Neutrophil (primary cell): ENCODE results near the gene ANGEL1.

Source experiments
- H3K27ac ChIP-seq: fragments of 200-600 bp; sonication (generic); 2 replicates; pipeline ENCODE4 v1.5.1; 2016; ENCODE audit warnings: mild to moderate bottlenecking, moderate library complexity
- H3K27me3 ChIP-seq: fragments of 200-600 bp; sonication (generic); 2 replicates; pipeline ENCODE4 v1.6.0; 2016; ENCODE audit warnings: mild to moderate bottlenecking
- H3K36me3 ChIP-seq: fragments of 200-600 bp; sonication (generic); 2 replicates; pipeline ENCODE4 v1.5.1; 2017
- H3K4me1 ChIP-seq, 2 experiments: fragments of 200-600 bp in 1 of 2; sonication (generic) in 1 of 2; 1 replicate in 1 of 2; 2 replicates in 1 of 2; pipeline versions ENCODE4 v1.5.1 to v1.6.1; 2013 to 2016; ENCODE audit warnings: low read depth in 1 of 2, low read length in 1 of 2, mild to moderate bottlenecking in 1 of 2, moderate library complexity in 1 of 2; ENCODE audit not compliant: control insufficient read depth in 1 of 2, insufficient read depth in 1 of 2
- H3K4me3 ChIP-seq, 2 experiments: fragments of 200-600 bp in 1 of 2; sonication (generic) in 1 of 2; 1 replicate in 1 of 2; 2 replicates in 1 of 2; pipeline ENCODE4 v1.5.1; 2013 to 2016; ENCODE audit warnings: low read depth in 1 of 2, low read length in 1 of 2, mild to moderate bottlenecking in 1 of 2, moderate library complexity in 1 of 2
- H3K9me3 ChIP-seq: fragments of 200-600 bp; sonication (generic); 2 replicates; pipeline ENCODE4 v1.5.1; 2016
- TF ChIP-seq, protein P1 (sequence below): fragments of 200-600 bp; sonication (generic); IDR thresholded peaks from 2 replicates; pipeline ENCODE4 v1.5.1; 2016; ENCODE audit warnings: antibody characterized with exemption

The ANGEL1 gene

DNA sequence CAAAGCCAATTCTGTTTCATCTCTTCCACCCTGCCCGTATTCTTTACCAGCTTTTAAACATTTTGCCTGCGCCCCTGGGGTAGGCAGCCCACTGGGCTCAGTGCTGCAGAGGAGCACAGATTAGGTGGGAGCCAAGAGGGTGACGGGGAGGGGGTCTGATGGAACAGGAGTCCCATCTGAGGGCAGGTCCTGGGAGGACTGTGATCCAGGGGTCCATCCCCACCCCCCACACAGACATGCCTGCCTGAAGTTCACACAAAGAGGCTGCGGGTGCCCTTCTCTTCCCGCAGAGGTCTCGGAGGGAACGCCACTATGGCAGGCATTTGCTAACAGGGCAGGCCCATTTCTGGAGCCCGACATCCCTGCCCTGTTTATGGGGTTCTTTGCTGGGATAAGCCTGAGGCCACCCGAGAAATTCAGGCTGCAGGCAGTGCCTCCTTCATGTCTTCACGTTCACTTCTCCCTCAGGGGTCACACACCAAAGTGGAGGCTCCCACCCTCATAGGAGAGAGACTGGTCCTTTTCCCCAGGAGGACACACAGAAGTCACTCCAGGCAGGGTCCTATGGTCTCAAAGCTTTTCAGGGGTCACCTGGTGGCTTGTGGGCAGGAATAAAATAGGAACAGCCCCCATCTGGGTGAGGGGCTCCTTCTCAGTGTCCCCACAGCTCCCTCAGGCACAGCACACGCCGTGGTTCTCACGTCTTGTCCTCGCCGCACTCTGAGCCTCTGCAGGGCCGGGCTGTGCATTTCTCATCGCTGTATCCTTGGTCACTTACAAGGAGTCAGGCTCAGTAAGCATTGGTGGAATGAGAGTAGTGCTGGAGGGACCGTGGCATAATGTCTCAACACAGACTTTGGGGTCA is 38.5 kb downstream of the ANGEL1 start:
- Histone ChIP-seq H3K27me3 (peaks cover 18% of the 10 kb centered on the region), H3K36me3 (no peaks in the 10 kb centered on the region), H3K27ac (no peak overlapping the region), H3K9me3 (no peaks in the 10 kb centered on the region), H3K4me3 (no peak overlapping the region), H3K4me1 (no peaks in the 10 kb centered on the region)
- TF ChIP-seq, protein P1, sequence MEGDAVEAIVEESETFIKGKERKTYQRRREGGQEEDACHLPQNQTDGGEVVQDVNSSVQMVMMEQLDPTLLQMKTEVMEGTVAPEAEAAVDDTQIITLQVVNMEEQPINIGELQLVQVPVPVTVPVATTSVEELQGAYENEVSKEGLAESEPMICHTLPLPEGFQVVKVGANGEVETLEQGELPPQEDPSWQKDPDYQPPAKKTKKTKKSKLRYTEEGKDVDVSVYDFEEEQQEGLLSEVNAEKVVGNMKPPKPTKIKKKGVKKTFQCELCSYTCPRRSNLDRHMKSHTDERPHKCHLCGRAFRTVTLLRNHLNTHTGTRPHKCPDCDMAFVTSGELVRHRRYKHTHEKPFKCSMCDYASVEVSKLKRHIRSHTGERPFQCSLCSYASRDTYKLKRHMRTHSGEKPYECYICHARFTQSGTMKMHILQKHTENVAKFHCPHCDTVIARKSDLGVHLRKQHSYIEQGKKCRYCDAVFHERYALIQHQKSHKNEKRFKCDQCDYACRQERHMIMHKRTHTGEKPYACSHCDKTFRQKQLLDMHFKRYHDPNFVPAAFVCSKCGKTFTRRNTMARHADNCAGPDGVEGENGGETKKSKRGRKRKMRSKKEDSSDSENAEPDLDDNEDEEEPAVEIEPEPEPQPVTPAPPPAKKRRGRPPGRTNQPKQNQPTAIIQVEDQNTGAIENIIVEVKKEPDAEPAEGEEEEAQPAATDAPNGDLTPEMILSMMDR = no peak

DNA sequence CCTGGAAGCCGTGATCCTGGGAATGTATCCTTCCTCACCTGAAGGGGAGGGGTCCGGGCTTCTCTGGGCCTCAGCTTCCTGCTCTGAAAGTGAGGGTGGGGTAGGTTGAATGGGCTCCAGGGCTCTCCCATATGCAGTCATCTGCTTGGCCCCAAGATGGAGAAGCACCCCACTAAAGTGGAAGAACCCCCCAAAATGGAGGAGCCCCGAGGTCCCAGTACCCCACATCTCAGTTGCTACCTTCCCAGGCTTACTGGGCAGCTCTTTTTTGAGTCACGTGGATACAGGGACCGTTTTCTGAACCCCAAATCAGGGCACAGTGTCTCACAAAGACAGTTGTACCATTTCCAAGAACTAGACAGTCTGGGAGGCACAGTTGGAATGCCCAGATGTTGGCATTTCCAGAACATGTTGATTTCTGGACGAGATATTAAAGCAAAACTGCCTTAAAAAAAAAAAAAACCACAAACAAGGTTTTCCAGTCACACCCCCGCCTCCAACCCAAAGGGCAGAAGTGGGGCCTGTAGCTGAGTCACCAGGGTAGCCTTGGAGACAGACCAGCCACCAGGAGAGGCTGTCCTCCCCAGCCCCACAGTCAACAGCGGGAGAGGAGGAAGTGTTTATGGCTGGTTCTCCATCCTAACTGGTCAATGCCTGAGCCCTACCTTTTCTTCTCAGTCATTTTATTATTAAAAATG is 39.3 kb downstream of the ANGEL1 start:
- Histone ChIP-seq H3K27ac (no peak overlapping the region), H3K4me3 (no peak overlapping the region), H3K9me3 (no peaks in the 10 kb centered on the region), H3K27me3 (peaks cover 18% of the 10 kb centered on the region), H3K36me3 (no peaks in the 10 kb centered on the region), H3K4me1 (peaks cover 3% of the 10 kb centered on the region in 2 experiments)
- TF ChIP-seq, protein P1 = no peak

DNA sequence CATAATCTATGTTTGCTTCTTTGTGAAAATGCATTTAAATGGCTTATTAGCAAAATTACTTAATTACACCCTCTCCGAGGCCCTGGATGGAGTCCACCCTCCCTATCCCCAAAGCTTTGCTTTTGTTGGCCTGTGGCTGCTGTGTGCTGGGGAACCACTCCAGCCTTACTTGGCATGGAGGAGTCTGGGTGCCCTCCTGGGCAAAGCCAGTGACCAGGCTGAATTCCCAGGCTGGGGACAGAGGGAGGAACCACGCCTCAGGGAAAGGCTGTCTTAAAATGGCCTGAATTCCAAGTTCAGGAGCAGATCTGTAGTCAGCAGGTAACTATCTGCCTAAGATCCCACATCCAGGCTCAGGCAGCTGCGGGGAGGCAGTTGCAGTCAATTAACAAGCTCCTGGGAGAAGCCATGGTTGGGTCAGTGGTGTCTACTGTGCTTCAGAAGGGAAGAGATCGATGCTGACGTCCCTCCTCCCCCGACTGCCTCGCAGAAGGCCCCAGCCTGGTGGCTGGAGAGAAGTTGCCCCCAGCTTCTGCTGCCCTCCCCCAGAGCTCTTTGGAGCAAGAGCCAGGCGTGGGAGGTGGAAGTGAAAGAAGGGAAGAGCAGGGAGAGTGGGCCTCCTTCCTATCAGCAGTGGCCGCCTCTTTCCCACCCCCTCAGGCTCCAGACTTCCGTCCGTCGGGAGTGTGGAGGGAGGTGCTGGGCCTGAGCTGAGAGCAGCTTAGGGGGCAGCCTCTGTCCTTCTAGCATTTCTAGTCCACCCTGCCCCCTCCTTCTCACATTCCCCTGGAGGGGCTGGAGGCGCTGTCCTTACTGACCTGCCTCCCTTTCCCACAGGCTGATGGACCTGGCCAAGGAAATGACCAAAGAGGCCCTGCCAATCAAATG is 40.1 kb downstream of the ANGEL1 start:
- H3K27ac ChIP-seq = no peak overlapping the region
- H3K27me3 ChIP-seq = peaks cover 18% of the 10 kb centered on the region

DNA sequence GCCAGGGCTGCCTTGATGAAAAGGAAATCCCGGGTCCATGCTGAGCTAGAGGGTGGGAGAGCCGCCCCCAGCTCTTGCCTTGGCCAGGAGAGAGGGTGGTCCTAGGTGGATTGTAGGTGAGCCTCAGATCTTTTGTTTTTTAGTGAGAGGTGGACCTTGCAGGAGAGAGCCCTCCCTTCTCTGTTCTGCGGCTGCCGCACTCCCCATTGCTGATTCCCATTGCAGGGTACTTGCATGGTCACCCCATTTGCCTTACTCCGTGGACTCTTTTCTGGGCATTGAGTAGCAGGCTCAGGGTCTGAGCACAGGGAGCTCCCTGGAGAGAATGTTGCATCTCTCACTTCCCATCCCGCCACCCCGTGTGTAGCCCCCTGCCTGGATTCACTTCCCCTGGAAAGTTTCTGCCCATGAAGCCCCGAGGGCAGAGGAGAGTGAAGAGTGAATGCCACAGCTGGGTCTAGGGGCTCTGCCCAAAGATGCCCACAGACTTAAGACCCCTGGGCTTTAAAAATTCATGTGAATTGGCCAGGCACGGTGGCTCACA is 41.2 kb downstream of the ANGEL1 start:
- H3K4me1 ChIP-seq = peaks cover 4 to 6% of the 10 kb centered on the region in 2 experiments
- H3K36me3 ChIP-seq = no peaks in the 10 kb centered on the region

More for the DNA sequence above, 40.1 kb downstream of the ANGEL1 start:
- H3K4me3 ChIP-seq = no peak overlapping the region
- TF ChIP-seq, protein P1 = no peak
- no peaks in the 10 kb centered on the region for H3K9me3 ChIP-seq
- no peaks in the 10 kb centered on the region for H3K36me3 ChIP-seq
- peaks cover 4 to 6% of the 10 kb centered on the region in 2 experiments for H3K4me1 ChIP-seq

More for the DNA sequence above, 41.2 kb downstream of the ANGEL1 start:
- no peak overlapping the region for H3K27ac ChIP-seq
- no peak overlapping the region for H3K4me3 ChIP-seq
- H3K9me3 ChIP-seq = no peaks in the 10 kb centered on the region
- TF ChIP-seq, protein P1 = no peak
- H3K27me3 ChIP-seq = peaks cover 18% of the 10 kb centered on the region
